OCI-LY1 (cell line): ENCODE data around the gene STAT3.
"Not testable (repeated sequence)": the region's sequence is repeated elsewhere in the genome, so short reads cannot be mapped to it uniquely, and the experiment has no call there.

ENCODE experiments used
- H2AFZ ChIP-seq: fragments of 200-600 bp; sonication (generic), shearing (Covaris generic); 2 replicates; pipeline ENCODE4 v1.6.0; 2014; ENCODE audit warnings: antibody characterized with exemption, mild to moderate bottlenecking, low read length
- H3F3A ChIP-seq: fragments of 200-600 bp; sonication (generic), shearing (Covaris generic); 2 replicates; pipeline ENCODE4 v1.6.0; 2014; ENCODE audit warnings: mild to moderate bottlenecking, antibody characterized with exemption, low read length, moderate library complexity; ENCODE audit not compliant: insufficient read depth
- H3K27ac ChIP-seq: fragments of 200-600 bp; sonication (generic); 2 replicates; pipeline ENCODE4 v1.5.1; 2014; ENCODE audit warnings: low read length, mixed run types, mild to moderate bottlenecking, low read depth; ENCODE audit not compliant: poor library complexity, severe bottlenecking
- H3K27me3 ChIP-seq: fragments of 200-600 bp; sonication (generic); 2 replicates; pipeline ENCODE4 v1.6.0; 2014; ENCODE audit warnings: antibody characterized with exemption, mild to moderate bottlenecking, low read length, moderate library complexity; ENCODE audit not compliant: insufficient read depth
- H3K36me3 ChIP-seq: fragments of 200-600 bp; sonication (generic); 2 replicates; pipeline ENCODE4 v1.6.1; 2014; ENCODE audit warnings: mild to moderate bottlenecking, antibody characterized with exemption, low read length, moderate library complexity, mixed read lengths; ENCODE audit not compliant: insufficient read depth
- H3K4me1 ChIP-seq: fragments of 200-600 bp; sonication (generic); 2 replicates; pipeline ENCODE4 v1.5.1; 2014; ENCODE audit warnings: mild to moderate bottlenecking, low read length, moderate library complexity; ENCODE audit not compliant: insufficient read depth, severe bottlenecking
- H3K4me2 ChIP-seq: fragments of 200-600 bp; sonication (generic), shearing (Covaris generic); 2 replicates; pipeline ENCODE4 v1.6.1; 2014; ENCODE audit warnings: low read length
- H3K4me3 ChIP-seq: fragments of 200-600 bp; sonication (generic); 2 replicates; pipeline ENCODE4 v1.5.1; 2014; ENCODE audit warnings: low read length, low read depth, mild to moderate bottlenecking, mixed read lengths; ENCODE audit not compliant: poor library complexity, severe bottlenecking
- H3K79me2 ChIP-seq: fragments of 200-600 bp; shearing (Covaris generic); 2 replicates; pipeline ENCODE4 v1.6.1; 2016; ENCODE audit warnings: mixed run types, low read length, mixed read lengths; ENCODE audit not compliant: insufficient read depth
- H3K9ac ChIP-seq: fragments of 200-600 bp; sonication (generic), shearing (Covaris generic); 2 replicates; pipeline ENCODE4 v1.6.1; 2014; ENCODE audit warnings: mild to moderate bottlenecking, low read length, mixed read lengths
- H3K9me2 ChIP-seq: fragments of 200-600 bp; sonication (generic), shearing (Covaris generic); 2 replicates; pipeline ENCODE4 v1.6.1; 2014; ENCODE audit warnings: low read depth, mild to moderate bottlenecking, low read length, mixed read lengths
- H3K9me3 ChIP-seq: fragments of 200-600 bp; shearing (Covaris generic); 2 replicates; pipeline ENCODE4 v1.6.1; 2014; ENCODE audit warnings: low read length, mixed read lengths
- H4K20me1 ChIP-seq: fragments of 200-600 bp; sonication (generic), shearing (Covaris generic); 2 replicates; pipeline ENCODE4 v1.6.0; 2016; ENCODE audit warnings: mild to moderate bottlenecking, low read length; ENCODE audit not compliant: insufficient read depth
- CTCF ChIP-seq: fragments of 200-600 bp; sonication (generic), shearing (Covaris generic); IDR thresholded peaks from 2 replicates; pipeline ENCODE4 v1.5.1; 2017; ENCODE audit warnings: mild to moderate bottlenecking, antibody characterized with exemption, low read length, moderate library complexity, mixed read lengths
- EZH2 ChIP-seq: fragments of 200-600 bp; sonication (generic), shearing (Covaris generic); IDR thresholded peaks from 2 replicates; pipeline ENCODE4 v1.8.0; 2017; ENCODE audit warnings: borderline replicate concordance, mixed run types, mild to moderate bottlenecking, antibody characterized with exemption, low read length, moderate library complexity, mixed read lengths

The STAT3 gene

GRCh38 chr17:42307362-42307927, 80.8 kb downstream of the STAT3 start:
- Histone ChIP-seq H3K79me2 (no peaks in the 10 kb centered on the region), H3K36me3 (no peaks in the 10 kb centered on the region), H3K27me3 (peaks cover 6% of the 10 kb centered on the region; the same call in 1 of the 2 replicates), H3K9me2 (no peaks in the 10 kb centered on the region), H3F3A (no peaks in the 10 kb centered on the region), H3K4me2 (no peak overlapping the region), H3K9ac (no peak overlapping the region), H3K4me3 (no peak overlapping the region), H3K9me3 (no peaks in the 10 kb centered on the region), H2AFZ (no peak overlapping the region), H3K4me1 (peaks cover 6% of the 10 kb centered on the region), H3K27ac (no peak overlapping the region), H4K20me1 (no peaks in the 10 kb centered on the region)
- TF ChIP-seq EZH2: no peak
- no peak for TF ChIP-seq CTCF

DNA sequence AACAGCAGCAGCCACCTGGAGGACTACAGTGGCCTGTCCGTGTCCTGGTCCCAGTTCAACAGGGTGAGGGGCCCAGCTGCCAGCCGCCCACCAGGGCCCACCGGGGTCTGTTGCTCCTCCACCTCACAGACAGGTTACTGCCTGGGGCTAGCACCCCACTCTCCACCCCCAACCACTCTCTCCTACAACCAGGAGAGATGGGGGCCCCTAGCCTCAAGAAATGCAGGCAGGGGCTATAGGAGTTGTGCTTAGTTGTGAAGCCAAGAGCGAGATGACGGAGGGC, 81.9 kb downstream of the STAT3 start:
- Histone ChIP-seq H3K9me2 (no peaks in the 10 kb centered on the region), H3K36me3 (no peaks in the 10 kb centered on the region), H3K9me3 (no peaks in the 10 kb centered on the region), H2AFZ (no peak overlapping the region), H3F3A (no peaks in the 10 kb centered on the region), H3K9ac (no peak overlapping the region), H3K27ac (no peak overlapping the region), H3K4me2 (no peak overlapping the region), H3K27me3 (peaks cover 6% of the 10 kb centered on the region; the same call in 1 of the 2 replicates), H3K79me2 (no peaks in the 10 kb centered on the region), H4K20me1 (no peaks in the 10 kb centered on the region), H3K4me3 (no peak overlapping the region), H3K4me1 (no peaks in the 10 kb centered on the region)
- TF ChIP-seq EZH2 (no peak), CTCF (no peak)

GRCh38 chr17:42305543-42306384, 82.5 kb downstream of the STAT3 start:
- Histone ChIP-seq H3K36me3 (no peaks in the 10 kb centered on the region), H3K4me2 (no peak overlapping the region), H3K4me1 (no peaks in the 10 kb centered on the region), H3K27me3 (peaks cover 6% of the 10 kb centered on the region; the same call in 1 of the 2 replicates), H4K20me1 (no peaks in the 10 kb centered on the region), H3K79me2 (no peaks in the 10 kb centered on the region), H3K4me3 (no peak overlapping the region), H3F3A (no peaks in the 10 kb centered on the region), H3K9ac (no peak overlapping the region), H2AFZ (no peak overlapping the region), H3K27ac (no peak overlapping the region), H3K9me2 (no peaks in the 10 kb centered on the region), H3K9me3 (no peaks in the 10 kb centered on the region)
- TF ChIP-seq CTCF (no peak), EZH2 (no peak)

DNA sequence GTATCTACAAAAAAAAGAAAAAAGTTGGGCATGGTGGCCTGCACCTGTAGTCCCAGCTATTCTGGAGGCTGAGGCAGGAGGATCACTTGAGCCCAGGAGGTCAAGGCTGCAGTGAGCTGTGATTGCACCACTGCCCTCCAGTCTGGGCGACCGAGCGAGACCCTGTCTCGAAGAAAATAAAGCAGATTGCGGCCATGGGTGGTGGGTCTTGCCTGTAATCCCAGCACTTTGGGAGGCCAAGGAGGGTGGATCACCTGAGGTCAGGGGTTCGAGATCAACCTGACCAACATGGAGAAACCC, 83.3 kb downstream of the STAT3 start:
- H2AFZ ChIP-seq, H3K4me2 ChIP-seq, H3K27me3 ChIP-seq: not testable (repeated sequence)

More for the DNA sequence above, 83.3 kb downstream of the STAT3 start:
- H3K4me3 ChIP-seq, H3K9ac ChIP-seq, H3K36me3 ChIP-seq, H4K20me1 ChIP-seq, H3F3A ChIP-seq, H3K4me1 ChIP-seq, H3K79me2 ChIP-seq, H3K9me3 ChIP-seq, H3K9me2 ChIP-seq, H3K27ac ChIP-seq: not testable (repeated sequence)
